ENCODE measurements around the gene PLXNA3.

DNA sequence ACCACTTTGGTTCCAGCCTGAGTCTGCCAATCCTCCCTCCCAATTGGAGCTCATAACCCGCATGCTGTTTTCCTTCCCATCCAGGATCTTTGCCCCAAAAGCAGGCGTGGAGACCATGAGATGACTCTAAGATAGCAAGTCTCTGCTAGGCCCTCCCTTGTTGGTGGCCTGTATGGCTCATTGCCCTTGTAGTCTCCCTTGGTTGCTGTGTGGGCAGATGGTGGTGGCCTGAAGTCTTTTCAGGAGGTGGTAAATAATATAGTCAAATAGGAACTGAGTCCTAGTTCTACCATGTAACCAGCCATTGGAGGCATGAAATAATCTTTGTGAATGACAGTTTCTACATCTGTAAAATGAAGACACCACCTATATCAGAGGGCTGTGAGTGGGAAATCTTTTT, 28.4 kb upstream of the PLXNA3 start:
- no peak for TF ChIP-seq EZH2 (IDR thresholded peaks at IDR 0.05; ENCODE audit: insufficient read depth, poor library complexity, severe bottlenecking)
- no peak for TF ChIP-seq EZH2phosphoT487 (IDR thresholded peaks at IDR 0.05; ENCODE audit: insufficient read depth, low read depth)
